ENCODE measurements around the gene RCVRN. TPM values are rescaled to one million over a fixed set of nuclear protein-coding genes. Genes with fewer than 3 reads are reported as not detected.

Gene RCVRN
- total and polyA plus RNA-seq, 9 of the 15 experiments (the other 6 are each of a cell fraction or from before 2014, with no cell fraction given) = not detected

- H3K36me3 ChIP-seq (ENCODE audit: control insufficient read depth, insufficient read depth, low read length) = no peaks in the 10 kb centered on the region
- TF ChIP-seq CXXC5 (CRISPR knock-in tag; IDR thresholded peaks at IDR 0.05) = no peak
- TF ChIP-seq STAT5A (IDR thresholded peaks at IDR 0.05; ENCODE audit: borderline replicate concordance, low read length) = no peak
- no peak for TF ChIP-seq CUX1 (CRISPR knock-in tag; IDR thresholded peaks at IDR 0.05)
- TF ChIP-seq ZNF174 (CRISPR knock-in tag; IDR thresholded peaks at IDR 0.05) = no peak
- no peak for TF ChIP-seq XRCC4 (IDR thresholded peaks at IDR 0.05; ENCODE audit: extremely low read depth, insufficient read depth, insufficient read length)
- TF ChIP-seq ZNF77 (CRISPR knock-in tag; IDR thresholded peaks at IDR 0.05) = no peak
- no peak for TF ChIP-seq POLR2B (IDR thresholded peaks at IDR 0.05; ENCODE audit: low read depth, partially characterized antibody)
- no peak for TF ChIP-seq ZNF764 (CRISPR knock-in tag; IDR thresholded peaks at IDR 0.05; ENCODE audit: low read depth)
- no peak for TF ChIP-seq TAF1 (IDR thresholded peaks at IDR 0.05; ENCODE audit: control insufficient read depth, extremely low read depth, insufficient read depth, low read length, severe bottlenecking)
- TF ChIP-seq, protein P1, sequence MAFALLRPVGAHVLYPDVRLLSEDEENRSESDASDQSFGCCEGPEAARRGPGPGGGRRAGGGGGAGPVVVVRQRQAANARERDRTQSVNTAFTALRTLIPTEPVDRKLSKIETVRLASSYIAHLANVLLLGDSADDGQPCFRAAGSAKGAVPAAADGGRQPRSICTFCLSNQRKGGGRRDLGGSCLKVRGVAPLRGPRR (CRISPR knock-in tag; IDR thresholded peaks at IDR 0.05) = no peak
- TF ChIP-seq ZNF780A (CRISPR knock-in tag; IDR thresholded peaks at IDR 0.05) = no peak
- TF ChIP-seq ZNF79 (CRISPR knock-in tag; IDR thresholded peaks at IDR 0.05; ENCODE audit: low read depth) = no peak
- TF ChIP-seq, protein P2, sequence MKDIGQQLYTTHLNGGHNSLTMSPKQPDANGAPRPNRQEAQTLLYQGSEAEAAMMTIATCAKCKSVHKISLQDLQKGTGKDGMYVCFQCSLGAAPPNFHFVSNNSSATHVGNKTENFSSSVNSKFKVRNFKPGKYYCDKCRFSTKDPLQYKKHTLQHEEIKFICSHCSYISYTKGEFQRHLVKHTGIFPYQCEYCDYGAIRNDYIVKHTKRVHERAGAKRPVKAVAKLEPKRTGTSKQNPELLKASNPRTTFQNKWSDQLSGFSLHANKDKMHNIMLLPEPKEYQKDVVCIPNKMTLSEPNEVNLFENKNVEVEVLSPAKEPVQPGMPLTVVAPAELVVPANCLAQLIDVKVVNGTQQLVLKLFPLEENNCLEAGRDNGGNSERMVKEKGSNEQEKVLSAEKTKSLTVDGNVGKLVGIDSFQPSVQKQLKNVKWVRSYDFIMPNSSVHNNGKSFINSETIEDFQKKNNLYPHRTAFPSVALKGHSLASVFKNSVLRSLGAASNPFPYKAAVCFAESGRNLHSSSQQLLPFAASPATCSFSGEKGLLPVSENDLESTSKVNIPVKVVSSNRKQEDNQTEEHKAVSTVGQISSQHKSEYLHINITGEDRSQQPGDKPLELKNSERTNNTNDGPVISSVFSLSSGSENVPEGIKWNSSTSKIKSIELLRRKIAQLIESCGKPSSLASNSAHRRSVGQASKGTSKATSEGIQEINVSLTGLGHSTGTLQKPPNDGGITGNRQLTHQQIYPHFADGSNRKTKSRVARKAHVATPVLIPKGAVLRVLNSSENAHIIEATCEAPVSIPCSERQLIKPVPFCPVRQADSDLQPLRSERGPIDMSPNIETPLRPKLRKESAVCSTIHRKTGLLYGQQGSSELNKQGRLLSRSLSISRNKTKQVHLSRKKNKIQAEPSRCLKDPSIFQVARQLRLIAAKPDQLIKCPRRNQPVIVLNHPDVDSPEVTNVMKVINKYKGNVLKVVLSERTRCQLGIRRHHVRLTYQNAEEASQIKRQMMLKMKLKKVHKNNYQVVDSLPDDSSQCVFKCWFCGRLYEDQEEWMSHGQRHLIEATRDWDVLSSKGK (CRISPR knock-in tag; IDR thresholded peaks at IDR 0.05) = no peak
- TF ChIP-seq SRSF1 (IDR thresholded peaks at IDR 0.05; ENCODE audit: low read depth, low read length) = no peak
- no peak for TF ChIP-seq TAL1 (IDR thresholded peaks at IDR 0.05)
- no peak for TF ChIP-seq ZNF436 (CRISPR knock-in tag; IDR thresholded peaks at IDR 0.05)
These were observed 37.8 kb upstream of the RCVRN start for GRCh38 chr17:9942885-9943284.

More at GRCh38 chr17:9942885-9943284, 37.8 kb upstream of the RCVRN start:
- 0% methylated on average over 13 of the region's 13 CpGs for WGBS (ENCODE audit: insufficient coverage, low coverage, missing lambda C conversion rate)
- ChIA-PET POLR2A (interaction anchor here (0.5 kb wide), 1 partner anchor 315 kb away, joined by 3 read pairs; no protein-coding TSS in a partner anchor), CTCF (ENCODE audit: low intra/inter-chr PET ratio) (no interaction called here)
- ATAC-seq = no peak
- Histone ChIP-seq H3K4me1 (replicated peaks in 1 of 2; ENCODE audit: control insufficient read depth in 2 of 2, insufficient read depth in 2 of 2, low read length in 2 of 2) (no peaks in the 10 kb centered on the region; a peak in 1 of 5 replicates), H3K9me3 (replicated peaks; ENCODE audit: control insufficient read depth, insufficient read depth, low read depth, low read length) (no peaks in the 10 kb centered on the region), H3K9me1 (ENCODE audit: control insufficient read depth, insufficient read depth, low read length) (no peaks in the 10 kb centered on the region), H3K4me3 (no peak overlapping the region), H3K4me2 (ENCODE audit: insufficient read depth, low read length) (no peak overlapping the region), H4K20me1 (replicated peaks; ENCODE audit: control insufficient read depth, insufficient read depth, low read length) (no peaks in the 10 kb centered on the region), H3K27ac (ENCODE audit: extremely low read depth, low read depth, low read length) (no peak overlapping the region), H3K9ac (ENCODE audit: insufficient read depth in 1 of 2, low read depth in 2 of 2, low read length in 2 of 2) (no peak overlapping the region), H2AFZ (ENCODE audit: low read depth, low read length) (no peak overlapping the region), H3K79me2 (ENCODE audit: control insufficient read depth, insufficient read depth, low read length) (no peaks in the 10 kb centered on the region), H3K27me3 (ENCODE audit: control insufficient read depth in 2 of 2, insufficient read depth in 2 of 2, low read length in 2 of 2) (peaks cover 0 to 7% of the 10 kb centered on the region in 2 experiments; a peak in 1 of 5 replicates)
- no peak for FAIRE-seq
- intact Hi-C loops (cut with micrococcal nuclease) = no loop called here
- BruUV-seq (replicated peaks) = no TSS peak
- DNase-seq (ENCODE audit: extremely low read depth in 1 of 4, low spot score in 3 of 4) = no peak
- in situ Hi-C loops (cut with MboI) = no loop called here

Measured in K562 (cell line).